Fibroblast of skin of right biceps (primary cell): ENCODE measurements around the gene ARFRP1.
"Not testable (repeated sequence)": the region's sequence is repeated elsewhere in the genome, so short reads cannot be mapped to it uniquely, and the experiment has no call there.

Experiments used
- DNase-seq: peaks from one replicate; pipeline ENCODE4 v3.0.0-alpha.2; 2013

ARFRP1 gene

GRCh38 chr20:63653041-63653973 lies 54.5 kb downstream of the ARFRP1 start, which contains the start of gene STMN3:
Gene STMN3, minus strand, starts transcription at chr20:63653424. Its CDS starts 79 bp downstream, at chr20:63653345.
- peak; percentile 92 for DNase-seq

GRCh38 chr20:63652192-63652980 lies 55.4 kb downstream of the ARFRP1 start:
- DNase-seq: peak; percentile 37

GRCh38 chr20:63651942-63652191 lies 55.9 kb downstream of the ARFRP1 start:
- no peak for DNase-seq

GRCh38 chr20:63650486-63650885 lies 57.3 kb downstream of the ARFRP1 start:
- DNase-seq: not testable (repeated sequence)

- no peak for DNase-seq
Measured at GRCh38 chr20:63648895-63649589, 58.7 kb downstream of the ARFRP1 start.
